Measurements from ENCODE around the gene CYP2F1.
"Not testable (repeated sequence)": the region's sequence is repeated elsewhere in the genome, so short reads cannot be mapped to it uniquely, and the experiment has no call there.

Gene CYP2F1, protein sequence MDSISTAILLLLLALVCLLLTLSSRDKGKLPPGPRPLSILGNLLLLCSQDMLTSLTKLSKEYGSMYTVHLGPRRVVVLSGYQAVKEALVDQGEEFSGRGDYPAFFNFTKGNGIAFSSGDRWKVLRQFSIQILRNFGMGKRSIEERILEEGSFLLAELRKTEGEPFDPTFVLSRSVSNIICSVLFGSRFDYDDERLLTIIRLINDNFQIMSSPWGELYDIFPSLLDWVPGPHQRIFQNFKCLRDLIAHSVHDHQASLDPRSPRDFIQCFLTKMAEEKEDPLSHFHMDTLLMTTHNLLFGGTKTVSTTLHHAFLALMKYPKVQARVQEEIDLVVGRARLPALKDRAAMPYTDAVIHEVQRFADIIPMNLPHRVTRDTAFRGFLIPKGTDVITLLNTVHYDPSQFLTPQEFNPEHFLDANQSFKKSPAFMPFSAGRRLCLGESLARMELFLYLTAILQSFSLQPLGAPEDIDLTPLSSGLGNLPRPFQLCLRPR

GRCh38 chr19:41114132-41114531, at the start of gene CYP2F1:
TSS of gene CYP2F1 (plus strand) at chr19:41114432. CDS start at chr19:41116189, 1,757 bp downstream.
- DNase-seq: no peak

- DNase-seq: no peak
Measured at GRCh38 chr19:41064974-41065569, 49.2 kb upstream of the CYP2F1 start.

GRCh38 chr19:41076286-41076685, 37.9 kb upstream of the CYP2F1 start:
- no peak for DNase-seq

DNA sequence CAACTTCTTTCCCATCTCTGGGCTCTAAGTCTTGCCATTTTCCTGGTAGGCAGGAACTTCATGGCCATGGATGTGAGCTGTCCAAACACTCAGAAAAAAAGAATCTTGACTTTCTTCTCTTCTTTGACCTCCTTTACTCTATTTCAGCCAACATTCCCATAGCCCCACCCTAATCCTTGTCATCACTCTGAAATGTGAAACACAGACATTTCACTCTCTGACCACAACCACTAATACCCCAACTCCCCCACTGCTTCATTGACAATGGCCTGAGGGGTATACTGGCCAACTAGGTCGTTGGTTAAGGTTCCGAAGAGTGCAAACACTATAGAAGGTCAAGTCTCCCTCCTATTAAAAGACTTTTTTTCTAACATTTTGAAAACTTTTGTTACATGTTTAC, 30.7 kb upstream of the CYP2F1 start:
- DNase-seq: no peak

DNA sequence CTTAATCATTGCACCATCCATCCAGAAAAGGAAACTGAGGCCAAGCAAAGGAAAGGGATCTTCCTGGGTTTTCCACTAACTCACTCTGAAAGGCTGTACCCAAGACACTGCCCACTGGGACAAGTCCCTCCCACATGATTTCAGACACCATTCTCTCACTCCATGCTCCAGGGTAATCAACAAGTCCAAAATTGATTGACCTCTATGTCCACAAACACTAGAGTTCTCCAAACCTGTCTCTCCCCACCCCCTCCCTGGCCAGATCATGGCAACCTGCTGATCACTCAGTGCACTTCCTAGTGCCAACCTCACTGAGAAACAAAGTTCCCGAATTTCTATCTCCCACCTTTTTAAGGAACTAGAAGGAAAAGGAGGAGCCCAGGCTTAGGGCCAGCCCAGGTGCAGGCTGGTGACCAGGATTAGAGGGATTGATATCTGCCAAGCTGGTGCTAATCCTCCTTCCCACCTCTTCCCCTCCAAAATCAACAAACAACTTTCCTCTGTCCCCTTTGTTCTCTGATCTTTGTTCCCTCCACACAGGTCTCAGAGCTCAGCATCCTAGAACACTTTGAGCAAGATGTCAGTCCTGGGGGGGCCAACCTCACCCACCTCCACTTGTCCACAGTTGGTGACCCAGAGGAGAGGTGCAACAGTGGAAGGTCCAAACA, 28.4 kb upstream of the CYP2F1 start:
- no peak for DNase-seq

- no peak for DNase-seq
Measured at GRCh38 chr19:41088151-41088550, 26.1 kb upstream of the CYP2F1 start, which contains the start of gene CYP2A13. TSS of gene CYP2A13 (plus strand) at chr19:41088451. CDS start at chr19:41088472, 21 bp downstream.

- no peak for DNase-seq
Measured at GRCh38 chr19:41089959-41090358, 24.3 kb upstream of the CYP2F1 start.

DNA sequence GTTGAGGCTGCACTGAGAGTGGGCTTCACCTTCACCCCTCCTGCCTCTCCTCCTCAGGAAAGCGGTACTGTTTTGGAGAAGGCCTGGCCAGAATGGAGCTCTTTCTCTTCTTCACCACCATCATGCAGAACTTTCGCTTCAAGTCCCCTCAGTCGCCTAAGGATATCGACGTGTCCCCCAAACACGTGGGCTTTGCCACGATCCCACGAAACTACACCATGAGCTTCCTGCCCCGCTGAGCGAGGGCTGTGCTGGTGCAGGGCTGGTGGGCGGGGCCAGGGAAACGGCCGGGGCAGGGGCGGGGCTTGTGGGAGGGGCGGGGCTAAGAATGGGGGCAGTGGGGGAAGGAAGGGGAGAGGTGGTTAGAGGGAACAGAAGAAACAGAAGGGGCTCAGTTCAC, 18.5 kb upstream of the CYP2F1 start:
- no peak for DNase-seq

- DNase-seq: no peak
Measured at GRCh38 chr19:41096353-41096752, 17.9 kb upstream of the CYP2F1 start.

DNA sequence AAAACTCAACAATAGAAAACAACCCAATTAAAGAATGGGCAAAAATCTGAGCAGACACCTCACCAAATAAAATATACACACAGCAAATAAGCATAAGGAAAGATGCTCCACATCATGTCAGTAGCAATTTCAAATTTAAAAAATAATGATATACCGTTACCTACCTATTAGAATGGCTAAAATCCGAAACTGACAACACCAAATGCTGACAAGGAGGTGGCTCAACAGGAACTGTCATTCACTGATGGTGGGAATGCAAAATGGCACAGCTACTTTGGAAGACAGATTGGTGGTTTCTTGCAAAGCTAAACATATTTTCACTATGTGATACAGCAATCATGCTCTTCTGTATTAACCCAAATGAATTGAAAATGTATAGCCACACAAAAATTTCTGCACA, 16.9 kb upstream of the CYP2F1 start:
- no peak for DNase-seq

DNA sequence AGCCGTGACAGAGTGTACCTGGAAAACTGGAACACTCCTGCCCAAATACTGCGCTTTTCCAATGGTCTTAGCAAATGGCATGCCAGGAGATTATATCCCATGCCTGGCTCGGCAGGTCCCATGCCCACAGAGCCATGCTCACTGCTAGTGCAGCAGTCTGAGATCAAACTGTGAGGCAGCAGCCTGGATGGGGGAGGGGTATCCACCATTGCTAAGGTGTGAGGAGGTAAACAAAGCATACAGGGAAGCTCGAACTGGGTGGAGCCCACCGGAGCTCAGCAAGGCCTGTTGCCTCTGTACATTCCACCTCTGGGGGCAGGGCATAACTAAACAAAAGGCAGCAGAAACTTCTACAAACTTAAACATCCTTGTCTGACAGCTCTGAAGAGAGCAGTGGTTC, 15.5 kb upstream of the CYP2F1 start:
- no peak for DNase-seq

GRCh38 chr19:41102210-41102609, 12.0 kb upstream of the CYP2F1 start:
- DNase-seq: not testable (repeated sequence)

GRCh38 chr19:41106177-41106576, 8.1 kb upstream of the CYP2F1 start:
- DNase-seq: no peak

DNA sequence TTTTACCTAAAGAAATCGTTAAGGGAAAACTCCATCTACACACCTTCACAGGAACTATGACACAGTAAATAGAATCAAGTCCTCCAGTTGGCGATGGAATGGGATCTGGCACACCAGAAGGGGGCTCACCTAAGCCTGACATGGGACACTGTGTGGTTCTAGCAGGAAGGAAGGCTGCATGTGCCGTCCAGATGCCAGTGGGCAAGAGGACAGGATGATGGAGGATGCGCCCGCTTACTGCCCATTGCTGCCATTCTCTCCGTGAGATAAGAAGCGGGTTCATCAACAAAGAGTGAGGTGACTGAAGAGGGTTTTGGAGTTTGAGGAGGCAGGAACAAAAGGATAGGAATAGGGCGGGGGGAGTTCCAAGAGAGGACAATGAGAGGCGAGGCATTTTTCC, 2.9 kb upstream of the CYP2F1 start:
- DNase-seq: no peak

GRCh38 chr19:41111750-41112295, 2.4 kb upstream of the CYP2F1 start:
- DNase-seq: no peak

GRCh38 chr19:41112728-41113290, 1.4 kb upstream of the CYP2F1 start:
- no peak for DNase-seq

GRCh38 chr19:41116261-41116660, 2.0 kb downstream of the CYP2F1 start:
- no peak for DNase-seq

DNA sequence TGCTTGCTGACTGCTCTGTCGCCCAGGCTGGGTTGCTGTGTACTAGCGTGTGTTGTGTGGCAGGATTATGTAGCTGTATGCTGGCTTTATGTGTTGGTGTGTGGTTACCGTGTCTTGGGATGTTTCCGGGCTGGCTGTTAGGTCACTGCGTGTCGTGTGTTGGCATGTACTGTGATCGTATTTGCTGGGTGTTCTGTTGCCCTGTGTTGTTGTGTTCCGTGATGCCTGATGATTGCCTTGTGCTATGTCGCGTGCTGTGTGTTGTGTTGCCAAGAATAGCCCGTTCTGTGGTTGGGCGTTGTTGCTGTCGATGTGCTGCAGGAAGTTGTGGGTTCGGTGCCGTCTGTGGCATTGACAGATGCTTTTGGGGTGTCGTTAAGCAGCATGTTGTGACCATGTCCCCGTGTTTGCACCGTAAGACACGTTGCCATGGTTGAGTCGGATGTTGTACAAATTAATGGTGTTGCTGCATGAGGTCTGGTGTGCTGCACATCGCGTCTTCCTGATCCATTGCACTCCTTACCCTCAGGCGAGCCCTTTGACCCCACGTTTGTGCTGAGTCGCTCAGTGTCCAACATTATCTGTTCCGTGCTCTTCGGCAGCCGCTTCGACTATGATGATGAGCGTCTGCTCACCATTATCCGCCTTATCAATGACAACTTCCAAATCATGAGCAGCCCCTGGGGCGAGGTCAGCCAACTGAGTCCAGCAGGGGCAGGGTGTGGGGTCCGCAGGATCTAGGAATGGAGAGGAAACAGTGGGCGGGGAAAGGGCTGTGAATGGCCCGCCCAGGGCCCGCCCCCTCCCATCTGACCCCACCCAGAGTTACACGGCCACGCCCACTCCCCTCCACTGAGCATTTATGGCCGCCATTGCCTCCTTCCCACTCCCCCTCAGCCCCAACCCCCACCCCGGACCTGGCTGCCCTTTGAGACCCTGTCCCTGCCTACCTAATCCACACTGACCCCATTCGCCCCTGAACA, 7.0 kb downstream of the CYP2F1 start:
- DNase-seq: not testable (repeated sequence)

DNA sequence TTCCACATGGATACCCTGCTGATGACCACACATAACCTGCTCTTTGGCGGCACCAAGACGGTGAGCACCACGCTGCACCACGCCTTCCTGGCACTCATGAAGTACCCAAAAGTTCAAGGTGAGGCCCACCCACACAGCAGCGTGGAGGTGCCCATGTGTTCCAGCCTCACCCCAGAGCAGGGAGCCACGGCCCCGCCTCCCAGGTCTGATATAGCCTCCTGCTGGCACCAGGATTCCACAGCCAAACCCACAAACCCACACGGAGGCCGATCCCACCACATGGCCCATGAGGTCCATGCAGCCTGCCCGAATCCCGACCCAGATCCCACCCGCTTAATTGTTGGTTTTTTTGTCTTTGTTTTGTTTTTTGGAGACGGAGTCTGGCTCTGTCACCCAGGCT, 8.6 kb downstream of the CYP2F1 start:
- not testable (repeated sequence) for DNase-seq

DNA sequence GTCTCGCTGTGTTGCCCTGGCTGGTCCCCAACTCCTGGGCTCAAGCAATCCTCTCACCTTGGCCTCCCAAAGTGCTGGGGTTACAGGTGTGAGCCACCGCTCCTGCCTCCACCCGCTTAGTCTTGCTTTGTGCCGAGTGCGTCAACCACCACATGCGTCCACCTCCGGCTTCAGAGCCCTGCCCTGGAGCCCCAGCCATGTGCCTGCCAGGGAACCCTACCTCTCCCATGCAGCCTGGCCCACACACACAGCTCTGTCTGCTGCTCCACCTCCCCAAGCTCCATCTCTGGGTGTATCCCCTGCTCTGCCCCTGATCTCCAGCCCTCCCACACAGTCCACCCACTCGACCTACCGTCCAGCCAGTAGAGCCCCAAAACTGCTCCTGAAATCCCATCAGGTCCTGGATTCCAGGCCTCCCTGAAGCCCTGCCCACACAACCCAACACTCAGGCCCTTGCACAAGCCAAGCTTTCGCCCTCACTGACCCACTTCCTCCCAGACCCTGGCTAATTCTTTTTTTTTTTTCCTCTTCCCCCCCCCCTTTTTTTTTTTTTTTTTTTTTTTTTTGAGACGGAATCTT, 9.6 kb downstream of the CYP2F1 start:
- no peak for DNase-seq

DNA sequence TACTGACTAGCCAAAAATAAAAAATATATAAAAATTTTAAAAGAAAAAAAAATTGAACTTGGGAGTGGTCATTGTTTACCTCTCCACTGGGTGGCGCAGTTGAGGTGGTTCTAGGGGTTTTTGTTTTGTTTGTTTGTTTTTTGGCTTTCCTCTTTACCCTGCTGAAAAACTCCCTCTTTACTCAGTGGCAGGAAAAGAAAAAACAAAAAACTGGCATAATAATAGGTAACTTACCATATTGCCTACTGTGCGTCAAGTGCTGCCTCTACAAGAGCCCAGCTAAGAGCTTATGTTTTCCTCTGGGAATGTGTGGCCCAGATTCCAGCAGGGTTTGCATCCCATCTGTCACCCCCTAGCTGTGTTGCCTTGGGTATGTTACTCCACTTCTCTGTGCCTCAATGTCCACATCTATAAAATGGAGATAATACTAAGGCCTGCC, 12.6 kb downstream of the CYP2F1 start:
- DNase-seq: not testable (repeated sequence)
